Brain microvascular endothelial cell (primary cell): ENCODE results near the gene TMEM109.

ENCODE experiments used
- DNase-seq: peaks from one replicate; pipeline ENCODE4 v3.0.0-alpha.2; 2020
- H3K27ac ChIP-seq: fragments of 250-450 bp; sonication (Bioruptor Pico); 2 replicates; pipeline ENCODE4 v1.5.1; 2020; ENCODE audit warnings: mild to moderate bottlenecking, moderate library complexity
- H3K27me3 ChIP-seq: fragments of 250-450 bp; sonication (Bioruptor Pico); replicated peaks from 2 replicates; pipeline ENCODE4 v1.5.1; 2020; ENCODE audit warnings: mild to moderate bottlenecking
- H3K36me3 ChIP-seq: fragments of 250-450 bp; sonication (Bioruptor Pico); replicated peaks from 2 replicates; pipeline ENCODE4 v1.5.1; 2020; ENCODE audit warnings: mild to moderate bottlenecking
- H3K4me3 ChIP-seq: 2 replicates; pipeline ENCODE4 v1.5.1; 2011; ENCODE audit warnings: low read depth, mild to moderate bottlenecking, control low read depth, low read length, moderate library complexity
- CTCF ChIP-seq: IDR thresholded peaks from 2 replicates; pipeline ENCODE4 v1.5.1; 2011; ENCODE audit warnings: low read depth, mild to moderate bottlenecking, moderate library complexity, low read length, control low read depth, inconsistent platforms; ENCODE audit errors: missing control alignments
- in situ Hi-C: cut with HindIII; loops from 2 replicates; pipeline ENCODE4 v1.10.0; 2017; ENCODE audit warnings: low sequenced_read_pairs, low pct_ligation_motif_present

Gene TMEM109

GRCh38 chr11:60952742-60953170 is 38.8 kb downstream of the TMEM109 start:
- in situ Hi-C loops = no loop called here
- no peak for DNase-seq
- TF ChIP-seq CTCF = no peak
- peak overlapping the region; percentile 53 for H3K4me3 ChIP-seq
- no peak overlapping the region for H3K27ac ChIP-seq
- no peaks in the 10 kb centered on the region for H3K36me3 ChIP-seq
- H3K27me3 ChIP-seq = peaks cover 5% of the 10 kb centered on the region

GRCh38 chr11:60953781-60954180 is 39.8 kb downstream of the TMEM109 start:
- DNase-seq = no peak

GRCh38 chr11:60954421-60954820 is 40.5 kb downstream of the TMEM109 start:
- TF ChIP-seq CTCF = no peak

More at GRCh38 chr11:60953781-60954180, 39.8 kb downstream of the TMEM109 start:
- H3K27me3 ChIP-seq = peaks cover 5% of the 10 kb centered on the region
- no peaks in the 10 kb centered on the region for H3K36me3 ChIP-seq
- in situ Hi-C loops = no loop called here
- TF ChIP-seq CTCF = no peak
- H3K4me3 ChIP-seq = no peak overlapping the region
- H3K27ac ChIP-seq = no peak overlapping the region

GRCh38 chr11:60955571-60955970 is 41.6 kb downstream of the TMEM109 start:
- no peak for TF ChIP-seq CTCF
- H3K4me3 ChIP-seq = no peak overlapping the region
- no peak for DNase-seq
- H3K27me3 ChIP-seq = peaks cover 8% of the 10 kb centered on the region
- no peak overlapping the region for H3K27ac ChIP-seq
- H3K36me3 ChIP-seq = no peaks in the 10 kb centered on the region
- in situ Hi-C loops = no loop called here

More at GRCh38 chr11:60954421-60954820, 40.5 kb downstream of the TMEM109 start:
- in situ Hi-C loops = no loop called here
- Histone ChIP-seq H3K27me3 (peaks cover 5% of the 10 kb centered on the region), H3K4me3 (no peak overlapping the region), H3K36me3 (no peaks in the 10 kb centered on the region), H3K27ac (no peak overlapping the region)
- no peak for DNase-seq

- no peaks in the 10 kb centered on the region for H3K36me3 ChIP-seq
- in situ Hi-C loops = no loop called here
- peaks cover 6% of the 10 kb centered on the region for H3K27me3 ChIP-seq
- DNase-seq = peak; percentile 39
- TF ChIP-seq CTCF = no peak
- H3K4me3 ChIP-seq = no peak overlapping the region
- H3K27ac ChIP-seq = no peak overlapping the region
Measured at GRCh38 chr11:60957188-60957587, 43.2 kb downstream of the TMEM109 start.

- no peaks in the 10 kb centered on the region for H3K36me3 ChIP-seq
- no peak overlapping the region for H3K4me3 ChIP-seq
- H3K27ac ChIP-seq = no peak overlapping the region
- no peak for DNase-seq
- no peak for TF ChIP-seq CTCF
- H3K27me3 ChIP-seq = peaks cover 6% of the 10 kb centered on the region
- in situ Hi-C loops = no loop called here
Measured at GRCh38 chr11:60959431-60959830, 45.5 kb downstream of the TMEM109 start.
